ENCODE data around the gene CEP85L.

The CEP85L gene

GRCh38 chr6:118652051-118652615 is 742 bp upstream of the CEP85L start:
- no peak for DNase-seq (ENCODE audit: low read depth, low spot score)
- Histone ChIP-seq H3K4me3 (peak overlapping the region; percentile 87), H3K36me3 (ENCODE audit: insufficient read depth, low read length) (no peaks in the 10 kb centered on the region), H3K9ac (ENCODE audit: insufficient read length) (peak overlapping the region; percentile 58), H3K9me3 (ENCODE audit: low read depth, low read length) (no peaks in the 10 kb centered on the region), H3K27ac (no peak overlapping the region)
- TF ChIP-seq FOXP2 (optimal IDR thresholded peaks at IDR 0.05; ENCODE audit: control extremely low read depth, extremely low read length, insufficient read depth) (no peak), POLR2AphosphoS5 (IDR thresholded peaks at IDR 0.05; ENCODE audit: borderline replicate concordance, low read depth, low read length) (no peak), EZH2 (IDR thresholded peaks at IDR 0.05) (no peak)

GRCh38 chr6:118650582-118651281 is 659 bp downstream of the CEP85L start:
- H3K27ac ChIP-seq = 0 out of 2 replicates have a peak overlapping the region, but pooled peaks have one; percentile 21
- no peaks in the 10 kb centered on the region for H3K9me3 ChIP-seq (ENCODE audit: low read depth, low read length)
- TF ChIP-seq FOXP2 (optimal IDR thresholded peaks at IDR 0.05; ENCODE audit: control extremely low read depth, extremely low read length, insufficient read depth) (no peak), POLR2AphosphoS5 (IDR thresholded peaks at IDR 0.05; ENCODE audit: borderline replicate concordance, low read depth, low read length) (no peak), EZH2 (IDR thresholded peaks at IDR 0.05) (no peak)
- H3K36me3 ChIP-seq (ENCODE audit: insufficient read depth, low read length) = no peaks in the 10 kb centered on the region
- no peak for DNase-seq (ENCODE audit: low read depth, low spot score)
- peak overlapping the region; percentile 87 for H3K4me3 ChIP-seq
- peak overlapping the region; percentile 83 for H3K9ac ChIP-seq (ENCODE audit: insufficient read length)

- no peaks in the 10 kb centered on the region for H3K36me3 ChIP-seq (ENCODE audit: insufficient read depth, low read length)
- DNase-seq (ENCODE audit: low read depth, low spot score) = no peak
- peak overlapping the region; percentile 87 for H3K4me3 ChIP-seq
- H3K9me3 ChIP-seq (ENCODE audit: low read depth, low read length) = no peaks in the 10 kb centered on the region
- H3K9ac ChIP-seq (ENCODE audit: insufficient read length) = peak overlapping the region; percentile 83
- no peak overlapping the region for H3K27ac ChIP-seq
- TF ChIP-seq EZH2 (IDR thresholded peaks at IDR 0.05) = no peak
- no peak for TF ChIP-seq POLR2AphosphoS5 (IDR thresholded peaks at IDR 0.05; ENCODE audit: borderline replicate concordance, low read depth, low read length)
- no peak for TF ChIP-seq FOXP2 (optimal IDR thresholded peaks at IDR 0.05; ENCODE audit: control extremely low read depth, extremely low read length, insufficient read depth)
Observed at GRCh38 chr6:118649918-118650581, 1.3 kb downstream of the CEP85L start.

GRCh38 chr6:118648866-118649554 is 2.4 kb downstream of the CEP85L start:
- Histone ChIP-seq H3K27ac (no peak overlapping the region), H3K4me3 (peak overlapping the region; percentile 87), H3K9ac (ENCODE audit: insufficient read length) (no peak overlapping the region), H3K36me3 (ENCODE audit: insufficient read depth, low read length) (no peaks in the 10 kb centered on the region), H3K9me3 (ENCODE audit: low read depth, low read length) (no peaks in the 10 kb centered on the region)
- TF ChIP-seq POLR2AphosphoS5 (IDR thresholded peaks at IDR 0.05; ENCODE audit: borderline replicate concordance, low read depth, low read length) (no peak), FOXP2 (optimal IDR thresholded peaks at IDR 0.05; ENCODE audit: control extremely low read depth, extremely low read length, insufficient read depth) (no peak), EZH2 (IDR thresholded peaks at IDR 0.05) (no peak)
- no peak for DNase-seq (ENCODE audit: low read depth, low spot score)

GRCh38 chr6:118646977-118647376 is 4.4 kb downstream of the CEP85L start:
- no peak overlapping the region for H3K9ac ChIP-seq (ENCODE audit: insufficient read length)
- DNase-seq (ENCODE audit: low read depth, low spot score) = no peak
- H3K36me3 ChIP-seq (ENCODE audit: insufficient read depth, low read length) = no peaks in the 10 kb centered on the region
- H3K27ac ChIP-seq = no peak overlapping the region
- TF ChIP-seq EZH2 (IDR thresholded peaks at IDR 0.05) = no peak
- TF ChIP-seq FOXP2 (optimal IDR thresholded peaks at IDR 0.05; ENCODE audit: control extremely low read depth, extremely low read length, insufficient read depth) = no peak
- TF ChIP-seq POLR2AphosphoS5 (IDR thresholded peaks at IDR 0.05; ENCODE audit: borderline replicate concordance, low read depth, low read length) = no peak
- H3K9me3 ChIP-seq (ENCODE audit: low read depth, low read length) = no peaks in the 10 kb centered on the region
- no peak overlapping the region for H3K4me3 ChIP-seq

GRCh38 chr6:118645395-118645794 is 6.0 kb downstream of the CEP85L start:
- DNase-seq (ENCODE audit: low read depth, low spot score) = no peak
- Histone ChIP-seq H3K4me3 (no peak overlapping the region), H3K9ac (ENCODE audit: insufficient read length) (no peak overlapping the region), H3K27ac (no peak overlapping the region), H3K36me3 (ENCODE audit: insufficient read depth, low read length) (no peaks in the 10 kb centered on the region), H3K9me3 (ENCODE audit: low read depth, low read length) (no peaks in the 10 kb centered on the region)
- TF ChIP-seq EZH2 (IDR thresholded peaks at IDR 0.05) = no peak
- TF ChIP-seq FOXP2 (optimal IDR thresholded peaks at IDR 0.05; ENCODE audit: control extremely low read depth, extremely low read length, insufficient read depth) = no peak
- no peak for TF ChIP-seq POLR2AphosphoS5 (IDR thresholded peaks at IDR 0.05; ENCODE audit: borderline replicate concordance, low read depth, low read length)

GRCh38 chr6:118644007-118644406 is 7.4 kb downstream of the CEP85L start:
- no peak overlapping the region for H3K9ac ChIP-seq (ENCODE audit: insufficient read length)
- H3K9me3 ChIP-seq (ENCODE audit: low read depth, low read length) = no peaks in the 10 kb centered on the region
- H3K4me3 ChIP-seq = no peak overlapping the region
- no peak overlapping the region for H3K27ac ChIP-seq
- DNase-seq (ENCODE audit: low read depth, low spot score) = no peak
- no peaks in the 10 kb centered on the region for H3K36me3 ChIP-seq (ENCODE audit: insufficient read depth, low read length)
- TF ChIP-seq POLR2AphosphoS5 (IDR thresholded peaks at IDR 0.05; ENCODE audit: borderline replicate concordance, low read depth, low read length) (no peak), EZH2 (IDR thresholded peaks at IDR 0.05) (no peak), FOXP2 (optimal IDR thresholded peaks at IDR 0.05; ENCODE audit: control extremely low read depth, extremely low read length, insufficient read depth) (no peak)

GRCh38 chr6:118641042-118641441 is 10.3 kb downstream of the CEP85L start:
- Histone ChIP-seq H3K4me3 (no peak overlapping the region), H3K27ac (no peak overlapping the region), H3K9ac (ENCODE audit: insufficient read length) (no peak overlapping the region), H3K9me3 (ENCODE audit: low read depth, low read length) (no peaks in the 10 kb centered on the region), H3K36me3 (ENCODE audit: insufficient read depth, low read length) (no peaks in the 10 kb centered on the region)
- no peak for TF ChIP-seq EZH2 (IDR thresholded peaks at IDR 0.05)
- no peak for TF ChIP-seq POLR2AphosphoS5 (IDR thresholded peaks at IDR 0.05; ENCODE audit: borderline replicate concordance, low read depth, low read length)
- no peak for TF ChIP-seq FOXP2 (optimal IDR thresholded peaks at IDR 0.05; ENCODE audit: control extremely low read depth, extremely low read length, insufficient read depth)
- DNase-seq (ENCODE audit: low read depth, low spot score) = no peak
